ENCODE results near the gene KCNQ2.

The KCNQ2 gene

GRCh38 chr20:63370618-63371187 lies 101.8 kb downstream of the KCNQ2 start:
- no peak for DNase-seq (ENCODE audit: low read depth)
- H3K4me3 ChIP-seq (ENCODE audit: control insufficient read depth, low read depth, low read length): no peak overlapping the region
- no peak for TF ChIP-seq CTCF (conservative IDR thresholded peaks at IDR 0.05; ENCODE audit: control insufficient read depth, insufficient read depth, low read depth, low read length)

- H3K4me3 ChIP-seq (ENCODE audit: control insufficient read depth, low read depth, low read length): no peak overlapping the region
- no peak for DNase-seq (ENCODE audit: low read depth)
- no peak for TF ChIP-seq CTCF (conservative IDR thresholded peaks at IDR 0.05; ENCODE audit: control insufficient read depth, insufficient read depth, low read depth, low read length)
Measured at GRCh38 chr20:63369724-63370617, 102.5 kb downstream of the KCNQ2 start.

GRCh38 chr20:63369024-63369530 lies 103.4 kb downstream of the KCNQ2 start:
- H3K4me3 ChIP-seq (ENCODE audit: control insufficient read depth, low read depth, low read length): no peak overlapping the region
- DNase-seq (ENCODE audit: low read depth): no peak
- TF ChIP-seq CTCF (conservative IDR thresholded peaks at IDR 0.05; ENCODE audit: control insufficient read depth, insufficient read depth, low read depth, low read length): no peak

GRCh38 chr20:63368151-63368550 lies 104.3 kb downstream of the KCNQ2 start:
- no peak for DNase-seq (ENCODE audit: low read depth)
- TF ChIP-seq CTCF (conservative IDR thresholded peaks at IDR 0.05; ENCODE audit: control insufficient read depth, insufficient read depth, low read depth, low read length): no peak
- H3K4me3 ChIP-seq (ENCODE audit: control insufficient read depth, low read depth, low read length): no peak overlapping the region

- no peak overlapping the region for H3K4me3 ChIP-seq (ENCODE audit: control insufficient read depth, low read depth, low read length)
- no peak for TF ChIP-seq CTCF (conservative IDR thresholded peaks at IDR 0.05; ENCODE audit: control insufficient read depth, insufficient read depth, low read depth, low read length)
- no peak for DNase-seq (ENCODE audit: low read depth)
Measured at GRCh38 chr20:63367446-63368055, 104.9 kb downstream of the KCNQ2 start.

- no peak for TF ChIP-seq CTCF (conservative IDR thresholded peaks at IDR 0.05; ENCODE audit: control insufficient read depth, insufficient read depth, low read depth, low read length)
- no peak overlapping the region for H3K4me3 ChIP-seq (ENCODE audit: control insufficient read depth, low read depth, low read length)
- DNase-seq (ENCODE audit: low read depth): no peak
Measured at GRCh38 chr20:63366390-63367365, 105.8 kb downstream of the KCNQ2 start.

Measured in fibroblast of mammary gland (primary cell).